Psoas muscle (tissue), 8 donors: ENCODE measurements around the gene SLC25A51. TPM values are rescaled to one million over a fixed set of nuclear protein-coding genes. Genes with fewer than 3 reads are reported as not detected.
A peak's percentile ranks its signal among the peaks of the same experiment; 100 is the strongest.

ENCODE experiments used
- ATAC-seq, 4 donors: fragments of 200-7000 bp; cut with Tn5 transposase; one replicate each; pipeline ENCODE4 v1.9.1; 2020; ENCODE audit warnings: moderate library complexity in 3 of 4, mild to moderate bottlenecking in 2 of 4
- DNase-seq, 2 donors: peaks; one replicate each; pipeline ENCODE4 v3.0.0-alpha.2; 2020
- H3K27ac ChIP-seq: fragments of 200-600 bp; one replicate; pipeline ENCODE4 v1.8.0; 2022
- H3K27me3 ChIP-seq, 3 donors: fragments of 200-600 bp in 1 of 3; one replicate each; pipeline versions ENCODE4 v1.6.1 to v1.8.0; 2013 to 2022; ENCODE audit warnings: low read length in 2 of 3, mild to moderate bottlenecking in 2 of 3, moderate library complexity in 1 of 3; ENCODE audit not compliant: insufficient read depth in 3 of 3
- H3K36me3 ChIP-seq, 2 donors: fragments of 200-600 bp in 1 of 2; one replicate each; pipeline versions ENCODE4 v1.6.1 to v1.8.0; 2013 to 2022; ENCODE audit warnings: low read depth in 1 of 2, mild to moderate bottlenecking in 1 of 2, moderate library complexity in 1 of 2; ENCODE audit not compliant: insufficient read depth in 1 of 2
- H3K4me1 ChIP-seq: fragments of 200-600 bp; one replicate; pipeline ENCODE4 v1.8.0; 2022
- H3K4me3 ChIP-seq: fragments of 200-600 bp; one replicate; pipeline ENCODE4 v1.8.0; 2022; ENCODE audit warnings: mild to moderate bottlenecking
- H3K9me3 ChIP-seq: fragments of 200-600 bp; one replicate; pipeline ENCODE4 v1.8.0; 2022
- WGBS, 3 donors: extraction: QIAGEN DNeasy Blood & Tissue Kit; methylation state at CpG; one replicate each; pipeline versions ENCODE4 v1.1.6 to v1.1.7; 2013; 5-methylcytosine and 5-hydroxymethylcytosine counted together
- intact Hi-C, 2 donors: fragments of 100-400 bp; cut with DNase I; formaldehyde crosslinking; loops; one replicate each; pipeline versions ENCODE4 v1.11.0 to v1.14.2; 2022
- polyA plus RNA-seq, 3 donors: library from polyadenylated mRNA; stranded (reverse); fragments of 200-250 nt; gene quantifications; one replicate each; pipeline ENCODE4 v1.2.3, GENCODE V29; 2013
- total RNA-seq, 4 donors: library from RNA; stranded (reverse); fragmentation: NEBNext Ultra II Directional in 2 of 4; extraction: Animal tissue kit (Norgen Biotek cat#: 25700) in 2 of 4; gene quantifications; one replicate each; pipeline versions ENCODE4 v1.2.1 to v1.2.4, GENCODE V29; 2021 to 2023
- TF ChIP-seq, protein P1 (sequence below): fragments of 200-600 bp; IDR thresholded peaks from one replicate; pipeline ENCODE4 v1.8.0; 2022; ENCODE audit warnings: antibody characterized with exemption
- donor health status: healthy with polysubstance abuse.
- donor health status: DM: no; HTN: no; CAD: no; lungs with moderate emphysema.
- donor health status: Bipolar disorder and iron deficiency.
- donor health status: healthy.
- donor health status: DM: yes; HTN: yes; CAD: no.
- donor health status: DM: no; HTN: no; CAD: no.
- donor health status: DM: no; HTN: no; CAD: no.
- donor health status: DM: yes; HTN: yes; CAD: no.

The SLC25A51 gene
- total and polyA plus RNA-seq, 7 donors = 8.4 to 25.3 (median 18.4) TPM

DNA sequence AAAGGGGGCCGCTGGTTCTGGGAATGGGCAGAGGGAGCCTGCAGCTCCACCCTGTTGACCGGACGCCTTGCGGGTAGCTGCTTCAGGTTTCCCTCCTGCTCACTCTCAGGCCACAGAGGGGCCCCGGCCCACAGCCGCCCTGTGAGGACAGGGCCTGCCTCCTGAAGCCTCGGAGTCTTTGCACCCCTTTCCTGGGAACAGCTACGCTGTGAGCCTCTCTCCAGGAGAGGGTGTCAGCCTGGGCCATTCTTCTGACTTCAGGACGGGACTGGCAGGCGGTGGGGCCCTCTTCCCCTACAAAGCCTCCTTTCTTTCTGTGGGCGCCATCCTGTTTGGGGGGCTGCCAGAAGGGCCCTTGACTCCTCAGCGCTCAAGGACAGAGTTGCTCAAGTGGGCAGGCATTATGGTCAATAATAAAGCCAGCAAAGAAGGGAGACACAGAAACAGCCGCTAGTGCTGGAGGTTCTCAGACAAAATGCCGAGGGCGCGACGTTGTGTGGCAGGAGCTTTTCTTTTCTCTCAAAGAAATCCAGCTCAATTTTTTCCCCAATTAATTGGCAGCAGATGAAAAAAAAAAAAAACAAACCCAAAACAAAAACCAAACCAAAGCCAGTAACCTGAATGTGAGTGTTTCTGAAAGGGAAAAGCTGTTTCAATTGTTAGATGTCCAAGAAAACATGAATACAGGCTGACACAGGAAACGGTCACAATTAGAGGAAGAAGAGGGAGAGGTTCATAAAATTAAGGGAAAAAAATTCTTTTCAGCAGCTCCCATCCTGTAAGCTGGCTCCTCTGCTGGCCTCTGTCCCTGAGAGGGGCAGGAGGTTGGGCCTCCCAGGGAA, 12.8 kb upstream of the SLC25A51 start:
- ATAC-seq = no peak
- intact Hi-C loops = loop anchor here (5.0 to 10.0 kb wide), 4 partner anchors 51 to 348 kb away; partner anchors contain the start of gene SHB (in 2 of the 2)
- Histone ChIP-seq H3K27me3 (no peaks in the 10 kb centered on the region), H3K27ac (peak overlapping the region; percentile 41), H3K9me3 (no peaks in the 10 kb centered on the region), H3K4me3 (no peak overlapping the region), H3K4me1 (peaks cover 4% of the 10 kb centered on the region), H3K36me3 (peaks cover 2 to 9% of the 10 kb centered on the region in 2 donors)
- WGBS, 3 donors = 76 to 83% (median 83%) methylated on average over 18 of the region's 18 CpGs
- TF ChIP-seq, protein P1, sequence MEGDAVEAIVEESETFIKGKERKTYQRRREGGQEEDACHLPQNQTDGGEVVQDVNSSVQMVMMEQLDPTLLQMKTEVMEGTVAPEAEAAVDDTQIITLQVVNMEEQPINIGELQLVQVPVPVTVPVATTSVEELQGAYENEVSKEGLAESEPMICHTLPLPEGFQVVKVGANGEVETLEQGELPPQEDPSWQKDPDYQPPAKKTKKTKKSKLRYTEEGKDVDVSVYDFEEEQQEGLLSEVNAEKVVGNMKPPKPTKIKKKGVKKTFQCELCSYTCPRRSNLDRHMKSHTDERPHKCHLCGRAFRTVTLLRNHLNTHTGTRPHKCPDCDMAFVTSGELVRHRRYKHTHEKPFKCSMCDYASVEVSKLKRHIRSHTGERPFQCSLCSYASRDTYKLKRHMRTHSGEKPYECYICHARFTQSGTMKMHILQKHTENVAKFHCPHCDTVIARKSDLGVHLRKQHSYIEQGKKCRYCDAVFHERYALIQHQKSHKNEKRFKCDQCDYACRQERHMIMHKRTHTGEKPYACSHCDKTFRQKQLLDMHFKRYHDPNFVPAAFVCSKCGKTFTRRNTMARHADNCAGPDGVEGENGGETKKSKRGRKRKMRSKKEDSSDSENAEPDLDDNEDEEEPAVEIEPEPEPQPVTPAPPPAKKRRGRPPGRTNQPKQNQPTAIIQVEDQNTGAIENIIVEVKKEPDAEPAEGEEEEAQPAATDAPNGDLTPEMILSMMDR = no peak
- DNase-seq = no peak

DNA sequence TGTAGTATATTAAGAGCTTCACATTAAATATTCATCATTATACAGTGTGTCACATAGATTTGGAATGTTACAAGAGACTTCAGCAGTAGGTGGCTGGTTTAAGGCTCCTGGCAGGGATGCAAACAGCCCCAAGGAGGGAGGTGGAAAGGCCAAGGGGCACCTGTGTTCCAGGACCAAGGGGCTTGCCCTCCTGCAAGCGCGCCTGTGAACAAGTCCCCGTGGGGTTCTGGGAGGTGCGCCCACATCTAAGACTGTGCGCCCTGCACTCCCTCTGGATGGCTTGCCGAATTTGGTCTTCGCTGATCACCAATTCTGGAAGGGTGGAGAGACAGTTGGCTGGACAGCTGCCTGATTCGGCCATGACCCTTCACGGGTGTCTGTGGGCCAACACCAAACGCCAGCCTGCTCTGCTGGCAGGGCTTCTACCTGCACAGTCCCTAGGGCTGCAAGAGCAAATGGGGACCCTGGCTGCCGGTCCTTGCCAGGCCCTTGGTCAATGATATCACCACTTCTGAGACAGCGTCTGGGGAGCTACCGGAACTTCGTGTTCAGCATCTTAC, 12.1 kb upstream of the SLC25A51 start:
- DNase-seq (no peak), ATAC-seq (no peak)
- Histone ChIP-seq H3K9me3 (no peaks in the 10 kb centered on the region), H3K36me3 (peaks cover 2 to 9% of the 10 kb centered on the region in 2 donors), H3K27me3 (no peaks in the 10 kb centered on the region), H3K4me1 (peaks cover 4% of the 10 kb centered on the region), H3K27ac (no peak overlapping the region), H3K4me3 (no peak overlapping the region)
- WGBS, 3 donors = 68 to 74% (median 71%) methylated on average over 14 of the region's 14 CpGs
- intact Hi-C loops = loop anchor here (5.0 to 10.0 kb wide), 4 partner anchors 51 to 349 kb away; partner anchors contain the start of gene SHB (in 2 of the 2)
- TF ChIP-seq, protein P1 = no peak

DNA sequence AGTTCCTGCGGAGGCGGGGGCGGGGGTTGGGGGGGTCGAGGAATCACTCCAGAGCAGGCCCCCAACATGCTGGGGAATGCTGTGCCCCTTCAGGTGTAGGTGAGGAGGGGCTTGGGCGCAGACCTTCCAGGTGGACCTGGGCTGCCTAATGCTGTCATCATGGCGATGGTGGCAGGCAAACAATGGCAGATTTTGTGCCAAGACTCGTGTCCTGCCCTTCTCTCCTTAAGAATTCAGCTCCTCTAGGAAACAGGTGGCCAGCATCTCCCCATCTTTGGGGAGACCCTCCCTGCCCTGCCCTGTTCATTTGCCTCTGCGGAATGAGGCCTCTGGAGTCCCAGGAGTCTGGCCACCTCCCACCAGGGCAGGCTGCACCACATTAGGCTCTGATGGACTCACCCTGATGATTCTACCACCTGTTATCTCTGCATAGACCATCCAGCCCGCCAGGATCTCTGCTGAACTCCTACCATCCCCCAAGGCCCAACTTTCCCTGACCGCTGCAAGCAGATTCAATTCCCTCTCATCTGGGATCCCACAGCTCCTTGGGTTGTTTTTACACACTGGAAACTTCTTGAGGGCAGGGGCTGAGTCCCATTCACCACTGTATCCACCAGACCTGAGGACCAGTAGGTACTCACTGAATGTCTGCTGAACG, 10.9 kb upstream of the SLC25A51 start:
- H3K4me1 ChIP-seq = peaks cover 4% of the 10 kb centered on the region
- no peaks in the 10 kb centered on the region for H3K9me3 ChIP-seq
- no peaks in the 10 kb centered on the region for H3K27me3 ChIP-seq
- intact Hi-C loops = loop anchor here (5.0 to 10.0 kb wide), 6 partner anchors 52 to 447 kb away; partner anchors contain the start of gene SHB (in 2 of the 2)
- no peak overlapping the region for H3K27ac ChIP-seq
- no peak overlapping the region for H3K4me3 ChIP-seq
- no peak for DNase-seq
- ATAC-seq = no peak
- 80% methylated on average over 11 of the region's 11 CpGs for WGBS, 3 donors
- H3K36me3 ChIP-seq = peaks cover 2 to 9% of the 10 kb centered on the region in 2 donors
- TF ChIP-seq, protein P1 = no peak

DNA sequence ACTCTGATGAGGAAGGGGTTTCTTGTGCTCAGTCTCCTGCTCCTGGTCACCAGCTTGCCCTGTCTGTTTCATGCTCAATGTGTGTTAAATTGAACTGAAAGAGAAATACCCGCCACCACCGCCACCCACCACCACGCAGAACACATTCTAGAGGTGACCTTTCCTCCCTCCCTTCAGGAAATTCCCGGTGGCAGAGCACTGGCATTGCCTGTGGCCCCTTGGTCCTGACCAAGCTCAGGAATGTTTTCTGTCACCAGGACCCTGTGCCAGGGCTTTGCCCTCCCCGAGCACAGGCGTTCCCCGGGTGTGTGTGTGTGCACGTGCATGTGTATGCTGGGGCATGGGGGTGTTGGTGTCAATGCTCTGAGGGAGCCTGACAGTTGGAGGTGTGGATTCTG, 10.2 kb upstream of the SLC25A51 start:
- intact Hi-C loops = loop anchor here (5.0 to 10.0 kb wide), 3 partner anchors 248 to 448 kb away; no protein-coding TSS in a partner anchor
- no peak overlapping the region for H3K27ac ChIP-seq
- DNase-seq (no peak), ATAC-seq (no peak)
- no peaks in the 10 kb centered on the region for H3K27me3 ChIP-seq
- H3K4me1 ChIP-seq = peaks cover 4% of the 10 kb centered on the region
- no peak overlapping the region for H3K4me3 ChIP-seq
- no peaks in the 10 kb centered on the region for H3K9me3 ChIP-seq
- TF ChIP-seq, protein P1 = no peak
- peaks cover 2 to 8% of the 10 kb centered on the region in 2 donors for H3K36me3 ChIP-seq
- WGBS, 3 donors = 75 to 78% (median 75%) methylated on average over 8 of the region's 8 CpGs
